ENCODE measurements around the gene IL2RA.
"Not testable (repeated sequence)": the region's sequence is repeated elsewhere in the genome, so short reads cannot be mapped to it uniquely, and the experiment has no call there.

Gene IL2RA

GRCh38 chr10:6082496-6083395 lies 20.6 kb upstream of the IL2RA start:
- DNase-seq, result no peak

GRCh38 chr10:6080417-6080973 lies 18.3 kb upstream of the IL2RA start:
- no peak for DNase-seq

GRCh38 chr10:6079044-6079443 lies 16.9 kb upstream of the IL2RA start:
- no peak for DNase-seq

GRCh38 chr10:6077071-6077675 lies 15.0 kb upstream of the IL2RA start:
- DNase-seq, result no peak

- peak; percentile 43 for DNase-seq
Measured at GRCh38 chr10:6074489-6075301, 12.5 kb upstream of the IL2RA start.

GRCh38 chr10:6072215-6072934 lies 10.2 kb upstream of the IL2RA start:
- no peak for DNase-seq

- DNase-seq, result no peak
Measured at GRCh38 chr10:6071181-6072175, 9.3 kb upstream of the IL2RA start.

- DNase-seq, result no peak
Measured at GRCh38 chr10:6070660-6071059, 8.5 kb upstream of the IL2RA start.

- no peak for DNase-seq
Measured at GRCh38 chr10:6069081-6069931, 7.1 kb upstream of the IL2RA start.

- no peak for DNase-seq
Measured at GRCh38 chr10:6068422-6068821, 6.3 kb upstream of the IL2RA start.

- no peak for DNase-seq
Measured at GRCh38 chr10:6068006-6068405, 5.8 kb upstream of the IL2RA start.

- DNase-seq, result no peak
Measured at GRCh38 chr10:6067457-6067856, 5.3 kb upstream of the IL2RA start.

- no peak for DNase-seq
Measured at GRCh38 chr10:6065835-6066234, 3.7 kb upstream of the IL2RA start.

- no peak for DNase-seq
Measured at GRCh38 chr10:6065406-6065805, 3.2 kb upstream of the IL2RA start.

GRCh38 chr10:6064726-6065125 lies 2.6 kb upstream of the IL2RA start:
- DNase-seq, result not testable (repeated sequence)

GRCh38 chr10:6064119-6064518 lies 2.0 kb upstream of the IL2RA start:
- no peak for DNase-seq

- DNase-seq, result no peak
Measured at GRCh38 chr10:6061056-6061455, 1.1 kb downstream of the IL2RA start.

- DNase-seq, result no peak
Measured at GRCh38 chr10:6059506-6059905, 2.7 kb downstream of the IL2RA start.

GRCh38 chr10:6058682-6059475 lies 3.3 kb downstream of the IL2RA start:
- DNase-seq, result no peak
